ENCODE data around the gene INPP5A. TPM values are rescaled to one million over a fixed set of nuclear protein-coding genes. Genes with fewer than 3 reads are reported as not detected.

INPP5A gene
- polyA plus RNA-seq, 3 donors from 2014 or later, result 0.30 to 1.7 (median 0.48) TPM

GRCh38 chr10:132706701-132707100, 169.1 kb downstream of the INPP5A start:
- Mint-ChIP-seq H3K9me3 (peaks cover 6 to 15% (median 8%) of the 10 kb centered on the region in 6 donors), H3K27me3 (ENCODE audit: low read depth in 3 of 3) (peaks cover 2 to 9% (median 3%) of the 10 kb centered on the region in 3 donors), H3K36me3 (peaks cover 11 to 16% (median 13%) of the 10 kb centered on the region in 3 donors), H3K4me3 (no peak overlapping the region), H3K4me1 (peaks cover 17 to 18% of the 10 kb centered on the region in 2 donors), H3K27ac (peak overlapping the region in 2 of 6 donors; percentile 46 to 55)
- no peak for DNase-seq

DNA sequence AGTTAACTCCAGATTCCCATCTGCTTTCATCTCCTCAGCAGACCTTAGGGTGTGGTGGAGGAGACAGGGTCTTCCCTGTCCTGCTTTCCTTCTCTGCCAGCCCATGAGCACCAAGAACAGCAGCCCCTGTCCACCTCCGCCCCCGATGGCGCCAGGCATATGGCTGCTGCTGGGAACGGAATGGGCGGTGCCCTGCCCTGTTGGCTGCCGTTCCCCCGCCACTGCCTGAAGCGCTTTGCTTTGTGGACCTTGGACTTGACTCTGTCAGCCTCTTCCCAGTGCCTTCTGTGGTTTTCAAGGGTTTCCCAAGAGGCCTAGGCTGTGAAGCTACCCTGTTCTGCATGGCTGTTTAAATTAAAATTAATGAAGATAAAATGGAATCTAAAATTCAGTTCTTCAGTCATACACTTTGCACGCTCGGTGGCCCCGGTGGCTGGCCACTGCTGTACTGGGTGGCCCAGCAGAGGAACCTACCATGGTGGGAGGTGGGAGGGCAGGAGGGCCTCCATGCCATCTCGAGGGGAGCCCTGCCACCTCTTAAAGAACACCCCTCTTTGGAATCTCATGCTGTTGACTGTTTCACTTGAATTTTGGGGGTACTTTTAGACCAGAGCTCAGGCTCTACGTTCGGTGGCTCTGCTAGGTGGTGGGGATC, 169.7 kb downstream of the INPP5A start:
- DNase-seq, result no peak
- peaks cover 11 to 16% (median 13%) of the 10 kb centered on the region in 3 donors for H3K36me3 Mint-ChIP-seq

DNA sequence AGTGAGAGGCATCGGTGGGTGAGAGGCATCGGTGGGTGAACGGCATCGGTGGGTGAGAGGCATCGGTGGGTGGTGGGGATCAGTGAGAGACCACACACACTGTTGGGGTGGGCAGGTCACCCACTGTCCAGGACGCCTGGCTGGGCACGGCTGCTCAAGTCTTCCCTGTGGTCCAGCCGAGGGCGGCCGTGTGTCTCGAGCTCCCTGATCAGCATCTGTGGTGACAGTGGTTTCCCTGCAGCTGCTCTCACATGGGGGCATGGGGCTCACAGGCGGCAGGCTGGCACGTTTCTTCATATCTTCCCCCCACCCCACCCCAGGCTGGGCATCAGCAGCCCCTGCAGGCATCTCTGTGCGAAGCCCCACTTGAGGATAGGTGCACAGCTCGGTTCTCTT, 170.2 kb downstream of the INPP5A start:
- Mint-ChIP-seq H3K27ac (peak overlapping the region in 1 of 6 donors; percentile 55), H3K9me3 (peaks cover 6 to 15% (median 8%) of the 10 kb centered on the region in 6 donors), H3K4me1 (peaks cover 9 to 13% of the 10 kb centered on the region in 2 donors), H3K27me3 (ENCODE audit: low read depth in 3 of 3) (peaks cover 2 to 9% (median 3%) of the 10 kb centered on the region in 3 donors), H3K4me3 (no peak overlapping the region), H3K36me3 (peaks cover 11 to 16% (median 13%) of the 10 kb centered on the region in 3 donors)
- DNase-seq, result no peak

More for the DNA sequence above, 169.7 kb downstream of the INPP5A start:
- Mint-ChIP-seq H3K4me1 (peaks cover 14 to 16% of the 10 kb centered on the region in 2 donors), H3K4me3 (no peak overlapping the region), H3K9me3 (peaks cover 6 to 15% (median 8%) of the 10 kb centered on the region in 6 donors), H3K27me3 (ENCODE audit: low read depth in 3 of 3) (peaks cover 2 to 9% (median 3%) of the 10 kb centered on the region in 3 donors), H3K27ac (peak overlapping the region in 1 of 6 donors; percentile 55)

- peaks cover 11 to 16% (median 13%) of the 10 kb centered on the region in 3 donors for H3K36me3 Mint-ChIP-seq
- H3K9me3 Mint-ChIP-seq, result peaks cover 6 to 15% (median 8%) of the 10 kb centered on the region in 6 donors
- no peak for DNase-seq
- H3K4me3 Mint-ChIP-seq, result no peak overlapping the region
- no peak overlapping the region for H3K27ac Mint-ChIP-seq
- peaks cover 0 to 5% (median 2%) of the 10 kb centered on the region in 3 donors for H3K27me3 Mint-ChIP-seq (ENCODE audit: low read depth in 3 of 3)
- peaks cover 3 to 7% of the 10 kb centered on the region in 2 donors for H3K4me1 Mint-ChIP-seq
Measured at GRCh38 chr10:132708441-132708840, 170.9 kb downstream of the INPP5A start.

GRCh38 chr10:132708936-132709335, 171.3 kb downstream of the INPP5A start:
- Mint-ChIP-seq H3K27ac (peak overlapping the region in 1 of 6 donors; percentile 25), H3K36me3 (peaks cover 11 to 16% (median 13%) of the 10 kb centered on the region in 3 donors), H3K27me3 (ENCODE audit: low read depth in 3 of 3) (peaks cover 0 to 2% (median under 1%) of the 10 kb centered on the region in 3 donors), H3K9me3 (peaks cover 6 to 15% (median 8%) of the 10 kb centered on the region in 6 donors), H3K4me1 (peaks cover 0 to 4% of the 10 kb centered on the region in 2 donors), H3K4me3 (no peak overlapping the region)
- DNase-seq, result no peak

DNA sequence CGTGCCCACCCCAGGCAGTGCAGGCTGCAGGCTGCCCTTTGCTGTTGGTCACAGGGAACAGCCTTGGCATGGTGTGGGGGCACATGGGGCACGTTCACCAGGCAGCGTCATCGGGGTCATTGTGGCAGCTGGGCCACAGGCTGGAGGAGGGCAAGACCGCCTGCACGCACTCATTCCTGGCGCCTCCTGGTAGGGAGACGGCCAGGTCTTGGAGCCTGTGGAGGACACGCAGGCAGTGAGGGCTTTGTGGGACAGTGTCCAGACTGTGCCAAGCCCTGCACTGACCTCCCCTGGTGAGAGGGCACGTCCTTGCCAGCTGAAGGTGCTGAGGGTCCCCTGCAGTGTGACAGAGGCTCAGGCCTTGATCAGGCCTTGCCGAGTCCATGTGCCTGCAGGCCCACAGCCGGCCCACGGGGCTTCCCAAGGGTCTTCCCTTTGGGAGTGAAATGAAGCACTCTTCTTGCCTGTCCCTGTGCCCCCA, 171.9 kb downstream of the INPP5A start:
- no peak for DNase-seq
- Mint-ChIP-seq H3K9me3 (peaks cover 6 to 15% (median 8%) of the 10 kb centered on the region in 6 donors), H3K27me3 (ENCODE audit: low read depth in 3 of 3) (peaks cover 0 to 2% (median 0%) of the 10 kb centered on the region in 3 donors), H3K36me3 (peaks cover 11 to 16% (median 13%) of the 10 kb centered on the region in 3 donors), H3K27ac (no peak overlapping the region), H3K4me1 (peaks cover 0 to 3% of the 10 kb centered on the region in 2 donors), H3K4me3 (no peak overlapping the region)

GRCh38 chr10:132710036-132710686, 172.6 kb downstream of the INPP5A start:
- no peak for DNase-seq
- Mint-ChIP-seq H3K27ac (peak overlapping the region in 1 of 6 donors; percentile 10), H3K4me1 (peaks cover 0 to 3% of the 10 kb centered on the region in 2 donors), H3K9me3 (peaks cover 6 to 14% (median 8%) of the 10 kb centered on the region in 6 donors), H3K27me3 (ENCODE audit: low read depth in 3 of 3) (peaks cover 0 to 2% (median 0%) of the 10 kb centered on the region in 3 donors), H3K36me3 (peaks cover 11 to 16% (median 13%) of the 10 kb centered on the region in 3 donors), H3K4me3 (no peak overlapping the region)

GRCh38 chr10:132710746-132711612, 173.4 kb downstream of the INPP5A start:
- Mint-ChIP-seq H3K4me1 (peaks cover 0 to 3% of the 10 kb centered on the region in 2 donors), H3K36me3 (peaks cover 7 to 9% (median 9%) of the 10 kb centered on the region in 3 donors), H3K27me3 (ENCODE audit: low read depth in 3 of 3) (peaks cover 0 to 2% (median 0%) of the 10 kb centered on the region in 3 donors), H3K9me3 (peaks cover under 1 to 6% (median 3%) of the 10 kb centered on the region in 6 donors), H3K4me3 (no peak overlapping the region), H3K27ac (peak overlapping the region in 1 of 6 donors; percentile 10)
- no peak for DNase-seq

DNA sequence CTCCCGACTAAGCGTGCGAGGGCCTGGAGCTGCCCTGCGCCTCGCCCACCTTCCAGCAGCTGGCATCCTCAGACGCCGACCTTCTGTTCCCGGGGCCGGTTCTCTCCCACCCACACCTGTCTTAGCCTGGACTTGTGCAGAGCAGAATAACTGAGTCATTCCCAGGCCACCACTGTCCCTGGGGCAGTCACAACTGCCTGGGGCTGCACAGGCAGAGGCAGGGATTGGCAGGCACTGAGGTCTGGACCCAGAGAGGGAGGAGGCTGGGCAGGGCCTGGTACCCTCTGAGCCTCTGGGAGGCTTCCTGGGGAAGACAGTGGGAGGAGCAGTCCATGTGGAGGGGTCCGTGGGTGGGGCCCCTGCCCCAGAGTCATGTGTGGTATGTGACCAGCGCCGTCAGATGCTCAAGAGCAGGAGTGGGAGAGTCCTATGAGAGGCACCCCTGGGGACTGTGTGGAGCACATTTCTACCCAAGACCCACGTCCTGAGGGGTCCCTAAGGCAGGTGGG, 174.1 kb downstream of the INPP5A start:
- Mint-ChIP-seq H3K27ac (no peak overlapping the region), H3K36me3 (peaks cover 3 to 4% (median 4%) of the 10 kb centered on the region in 3 donors), H3K4me3 (no peak overlapping the region), H3K4me1 (peaks cover 0 to 3% of the 10 kb centered on the region in 2 donors), H3K27me3 (ENCODE audit: low read depth in 3 of 3) (peaks cover 0 to 2% (median 0%) of the 10 kb centered on the region in 3 donors), H3K9me3 (no peaks in the 10 kb centered on the region)
- no peak for DNase-seq

DNA sequence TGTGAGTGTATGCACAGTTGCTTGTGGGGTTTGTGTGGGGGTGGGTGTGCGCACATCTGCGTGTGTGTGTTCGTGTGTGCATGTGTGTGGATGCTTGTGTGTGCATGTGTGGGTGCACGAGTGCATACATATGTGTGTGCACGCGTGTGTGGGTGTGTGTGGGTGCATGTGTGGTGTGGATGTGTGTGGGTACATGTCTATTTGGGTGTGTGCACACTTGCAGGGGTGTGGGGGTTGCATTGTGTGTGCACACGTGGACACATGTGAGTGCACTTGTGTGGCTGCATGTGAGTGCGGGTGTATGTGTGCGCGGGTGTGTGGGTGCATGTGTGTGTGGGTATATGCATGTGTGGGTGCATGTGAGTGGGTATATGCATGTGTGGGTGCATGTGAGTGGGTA, 174.7 kb downstream of the INPP5A start:
- peak overlapping the region in 1 of 6 donors; percentile 50 for H3K27ac Mint-ChIP-seq
- no peak overlapping the region for H3K4me3 Mint-ChIP-seq
- H3K36me3 Mint-ChIP-seq, result peaks cover 3 to 4% (median 4%) of the 10 kb centered on the region in 3 donors
- DNase-seq, result no peak
- peaks cover 0 to 3% of the 10 kb centered on the region in 2 donors for H3K4me1 Mint-ChIP-seq
- no peaks in the 10 kb centered on the region for H3K9me3 Mint-ChIP-seq
- peaks cover 0 to 2% (median 0%) of the 10 kb centered on the region in 3 donors for H3K27me3 Mint-ChIP-seq (ENCODE audit: low read depth in 3 of 3)

- DNase-seq, result no peak
- peaks cover 0 to 3% of the 10 kb centered on the region in 2 donors for H3K4me1 Mint-ChIP-seq
- H3K36me3 Mint-ChIP-seq, result peaks cover under 1 to 4% (median 4%) of the 10 kb centered on the region in 3 donors
- no peak overlapping the region for H3K4me3 Mint-ChIP-seq
- H3K27me3 Mint-ChIP-seq (ENCODE audit: low read depth in 3 of 3), result no peaks in the 10 kb centered on the region
- H3K9me3 Mint-ChIP-seq, result no peaks in the 10 kb centered on the region
- H3K27ac Mint-ChIP-seq, result peak overlapping the region in 2 of 6 donors; percentile 36 to 50
Measured at GRCh38 chr10:132712743-132713142, 175.2 kb downstream of the INPP5A start.

DNA sequence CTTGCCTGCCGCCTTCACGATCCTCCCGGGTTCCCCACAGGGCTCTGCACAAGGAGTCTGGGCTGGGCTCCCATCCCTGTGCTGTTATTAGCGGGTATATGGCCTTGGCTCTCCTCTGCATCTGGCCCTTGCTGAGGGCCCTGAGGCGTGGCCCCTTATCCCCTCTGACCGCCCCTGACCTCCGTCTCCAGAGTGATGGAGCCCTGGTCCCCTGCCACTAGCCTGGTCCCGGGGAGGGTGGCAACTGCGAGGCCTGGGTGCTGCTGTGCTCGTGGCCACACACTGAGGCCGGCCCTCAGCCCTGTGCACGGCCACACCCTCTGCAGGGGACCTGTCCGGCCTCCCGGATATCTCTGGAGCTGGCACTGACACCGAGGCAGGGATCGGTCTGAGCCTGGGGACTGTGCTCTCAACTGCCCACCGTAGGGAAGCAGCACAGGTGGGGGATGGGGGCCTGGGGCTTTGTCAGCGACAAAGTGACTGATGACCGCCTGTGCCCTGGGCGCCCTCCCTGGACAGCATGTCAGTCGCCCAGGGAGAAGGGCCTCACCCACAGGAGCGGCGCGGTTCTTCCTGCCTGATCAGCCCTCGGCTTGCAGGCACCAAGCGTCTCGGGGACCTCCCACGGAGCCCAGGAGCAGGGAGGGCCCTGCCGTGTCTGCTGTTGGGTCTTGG, 176.0 kb downstream of the INPP5A start:
- H3K4me1 Mint-ChIP-seq, result peaks cover 0 to 3% of the 10 kb centered on the region in 2 donors
- no peaks in the 10 kb centered on the region for H3K36me3 Mint-ChIP-seq
- no peak for DNase-seq

More for the DNA sequence above, 176.0 kb downstream of the INPP5A start:
- H3K9me3 Mint-ChIP-seq, result no peaks in the 10 kb centered on the region
- no peaks in the 10 kb centered on the region for H3K27me3 Mint-ChIP-seq (ENCODE audit: low read depth in 3 of 3)
- no peak overlapping the region for H3K4me3 Mint-ChIP-seq
- H3K27ac Mint-ChIP-seq, result no peak overlapping the region
